Measurements from ENCODE around the gene MACROD2.
"Not testable (repeated sequence)": the region's sequence is repeated elsewhere in the genome, so short reads cannot be mapped to it uniquely, and the experiment has no call there.

The MACROD2 gene

GRCh38 chr20:14997791-14998190 lies 1002.5 kb downstream of the MACROD2 start:
- no peak for DNase-seq (ENCODE audit: low read depth, low spot score)
- no peak overlapping the region for H3K4me3 ChIP-seq (ENCODE audit: low read depth, low read length)
- ChIA-PET CTCF (no interaction called here), POLR2A (no interaction called here)
- no peak for TF ChIP-seq CTCF (IDR thresholded peaks at IDR 0.05; ENCODE audit: insufficient read depth, low read length, missing control alignments)

GRCh38 chr20:15005300-15005986 lies 1010.1 kb downstream of the MACROD2 start:
- DNase-seq (ENCODE audit: low read depth, low spot score) = no peak
- POLR2A ChIA-PET = no interaction called here
- CTCF ChIA-PET = no interaction called here
- TF ChIP-seq CTCF (IDR thresholded peaks at IDR 0.05; ENCODE audit: insufficient read depth, low read length, missing control alignments) = no peak
- no peak overlapping the region for H3K4me3 ChIP-seq (ENCODE audit: low read depth, low read length)

GRCh38 chr20:15011631-15012030 lies 1016.3 kb downstream of the MACROD2 start:
- TF ChIP-seq CTCF (IDR thresholded peaks at IDR 0.05; ENCODE audit: insufficient read depth, low read length, missing control alignments) = no peak
- ChIA-PET POLR2A (no interaction called here), CTCF (no interaction called here)
- H3K4me3 ChIP-seq (ENCODE audit: low read depth, low read length) = no peak overlapping the region
- no peak for DNase-seq (ENCODE audit: low read depth, low spot score)

GRCh38 chr20:15012566-15012965 lies 1017.2 kb downstream of the MACROD2 start:
- no peak for DNase-seq (ENCODE audit: low read depth, low spot score)
- ChIA-PET CTCF (no interaction called here), POLR2A (no interaction called here)
- TF ChIP-seq CTCF (IDR thresholded peaks at IDR 0.05; ENCODE audit: insufficient read depth, low read length, missing control alignments) = no peak
- H3K4me3 ChIP-seq (ENCODE audit: low read depth, low read length) = no peak overlapping the region

GRCh38 chr20:15016875-15017274 lies 1021.6 kb downstream of the MACROD2 start:
- H3K4me3 ChIP-seq (ENCODE audit: low read depth, low read length); CTCF ChIA-PET; POLR2A ChIA-PET; DNase-seq (ENCODE audit: low read depth, low spot score): not testable (repeated sequence)

- no peak for DNase-seq (ENCODE audit: low read depth, low spot score)
- no peak overlapping the region for H3K4me3 ChIP-seq (ENCODE audit: low read depth, low read length)
- ChIA-PET POLR2A (no interaction called here), CTCF (no interaction called here)
- no peak for TF ChIP-seq CTCF (IDR thresholded peaks at IDR 0.05; ENCODE audit: insufficient read depth, low read length, missing control alignments)
Measured at GRCh38 chr20:15018966-15019365, 1023.6 kb downstream of the MACROD2 start.

GRCh38 chr20:15020845-15021244 lies 1025.5 kb downstream of the MACROD2 start:
- POLR2A ChIA-PET = no interaction called here
- no peak for TF ChIP-seq CTCF (IDR thresholded peaks at IDR 0.05; ENCODE audit: insufficient read depth, low read length, missing control alignments)
- CTCF ChIA-PET = no interaction called here
- no peak overlapping the region for H3K4me3 ChIP-seq (ENCODE audit: low read depth, low read length)
- no peak for DNase-seq (ENCODE audit: low read depth, low spot score)
